ENCODE data around the gene GAP43. TPM values are rescaled to one million over a fixed set of nuclear protein-coding genes. Genes with fewer than 3 reads are reported as not detected.

Gene GAP43
- polyA plus RNA-seq, 3 donors = 0.57 to 1.9 (median 0.75) TPM

GRCh38 chr3:115657168-115657567 lies 33.9 kb downstream of the GAP43 start:
- no peak for DNase-seq (ENCODE audit: extremely low read depth in 1 of 11, low read depth in 9 of 11, low spot score in 4 of 11)

GRCh38 chr3:115658032-115658336 lies 34.7 kb downstream of the GAP43 start:
- DNase-seq (ENCODE audit: extremely low read depth in 1 of 11, low read depth in 9 of 11, low spot score in 4 of 11) = peak in 1 of 11 donors; percentile 28

GRCh38 chr3:115658337-115659181 lies 35.2 kb downstream of the GAP43 start:
- DNase-seq (ENCODE audit: extremely low read depth in 1 of 11, low read depth in 9 of 11, low spot score in 4 of 11) = peak; percentile 65 to 80 (median 77)

- DNase-seq (ENCODE audit: extremely low read depth in 1 of 11, low read depth in 9 of 11, low spot score in 4 of 11) = no peak
Measured at GRCh38 chr3:115659253-115660220, 36.2 kb downstream of the GAP43 start.

- DNase-seq (ENCODE audit: extremely low read depth in 1 of 11, low read depth in 9 of 11, low spot score in 4 of 11) = no peak
Measured at GRCh38 chr3:115660646-115661337, 37.5 kb downstream of the GAP43 start.

- DNase-seq (ENCODE audit: extremely low read depth in 1 of 11, low read depth in 9 of 11, low spot score in 4 of 11) = no peak
Measured at GRCh38 chr3:115662356-115662755, 39.0 kb downstream of the GAP43 start.

DNA sequence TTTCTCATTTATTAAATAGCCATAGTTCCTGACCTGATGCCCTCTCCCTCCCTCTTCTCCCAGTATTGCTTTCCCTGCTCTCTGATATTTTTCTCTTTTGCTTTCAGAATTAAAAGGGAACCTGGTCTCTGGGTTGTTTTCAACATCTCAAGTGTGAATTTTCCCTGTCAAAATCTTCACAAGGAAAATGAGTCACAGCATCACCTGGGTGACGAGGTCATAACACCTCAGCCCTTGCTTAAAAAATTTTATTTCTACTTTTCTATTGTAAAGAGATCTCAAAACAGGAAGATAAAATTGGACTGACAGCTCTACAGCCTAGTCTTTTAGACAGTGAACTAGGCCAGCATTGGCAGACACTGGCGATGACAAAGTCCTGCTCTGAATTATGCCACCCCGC lies 40.1 kb downstream of the GAP43 start:
- DNase-seq (ENCODE audit: extremely low read depth in 1 of 11, low read depth in 9 of 11, low spot score in 4 of 11) = no peak

DNA sequence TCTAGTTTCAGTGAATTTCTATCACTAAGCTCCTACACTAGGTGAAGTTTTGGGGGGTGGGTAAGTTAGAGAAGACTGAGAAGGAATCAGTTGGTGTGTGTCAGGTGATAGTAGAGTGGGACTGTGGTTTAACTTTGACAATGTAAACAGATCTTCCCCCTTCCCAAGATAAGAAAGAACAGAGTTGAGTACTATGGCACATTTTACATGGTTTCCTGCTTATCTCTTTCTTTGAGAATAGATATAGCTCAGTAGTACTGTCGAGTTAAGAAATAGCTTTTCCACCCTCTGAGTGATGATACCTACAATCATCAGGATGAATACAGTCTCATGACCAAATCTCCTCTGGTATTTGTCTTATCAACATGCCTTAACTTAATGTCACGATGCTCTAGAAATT lies 42.8 kb downstream of the GAP43 start:
- no peak for DNase-seq (ENCODE audit: extremely low read depth in 1 of 11, low read depth in 9 of 11, low spot score in 4 of 11)

GRCh38 chr3:115666920-115667737 lies 43.8 kb downstream of the GAP43 start:
- no peak for DNase-seq (ENCODE audit: extremely low read depth in 1 of 11, low read depth in 9 of 11, low spot score in 4 of 11)

DNA sequence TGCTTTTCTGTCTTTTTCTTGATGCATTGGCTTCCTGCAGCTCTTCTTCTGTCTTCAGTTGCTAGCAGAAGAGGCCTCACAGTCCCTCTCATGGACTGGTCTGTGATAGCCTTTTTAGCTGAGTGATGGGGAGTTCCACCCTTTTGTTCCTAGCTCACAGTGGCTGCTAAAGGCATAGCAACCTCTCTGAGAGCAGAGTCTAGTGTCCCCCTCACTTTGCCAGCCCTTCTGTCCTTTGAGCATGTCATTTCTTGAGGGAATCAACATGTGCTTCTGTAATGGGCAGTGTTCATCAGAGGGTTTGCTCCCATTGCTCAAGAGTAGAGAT lies 44.4 kb downstream of the GAP43 start:
- no peak for DNase-seq (ENCODE audit: extremely low read depth in 1 of 11, low read depth in 9 of 11, low spot score in 4 of 11)

GRCh38 chr3:115670911-115671310 lies 47.6 kb downstream of the GAP43 start:
- no peak for DNase-seq (ENCODE audit: extremely low read depth in 1 of 11, low read depth in 9 of 11, low spot score in 4 of 11)

DNA sequence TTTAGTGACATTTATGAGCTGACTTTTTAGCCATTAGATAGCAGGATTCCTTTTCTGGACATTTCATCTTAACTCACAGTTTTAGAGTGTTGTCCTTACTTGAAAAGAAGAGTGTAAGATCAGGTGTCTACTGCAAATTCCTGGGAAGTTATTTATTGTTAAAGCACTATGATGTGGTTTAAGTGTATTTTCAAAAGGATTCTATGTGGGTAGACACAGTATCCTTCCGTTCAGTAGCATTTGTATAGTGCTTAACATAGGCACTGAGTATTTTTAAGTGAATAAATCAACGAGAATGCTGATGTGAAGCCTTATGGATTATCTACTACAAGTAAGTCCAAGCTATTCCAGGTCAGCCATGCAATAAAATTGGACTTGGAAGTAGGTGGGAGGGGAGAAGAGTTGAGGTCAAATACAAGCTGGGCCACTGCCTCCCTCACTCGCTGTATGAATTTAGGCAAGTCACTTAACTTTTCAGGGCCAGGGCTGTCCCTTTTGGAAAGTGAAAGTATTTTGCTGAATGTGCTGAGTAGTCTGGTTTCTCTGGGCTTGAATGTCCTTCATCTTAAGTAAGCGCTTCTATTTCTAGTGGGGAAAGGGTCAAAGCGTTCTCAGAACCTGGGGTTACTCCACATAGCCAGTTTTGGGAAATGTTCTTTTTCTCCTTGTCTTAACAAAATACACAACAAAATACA lies 48.6 kb downstream of the GAP43 start:
- DNase-seq (ENCODE audit: extremely low read depth in 1 of 11, low read depth in 9 of 11, low spot score in 4 of 11) = no peak

- DNase-seq (ENCODE audit: extremely low read depth in 1 of 11, low read depth in 9 of 11, low spot score in 4 of 11) = no peak
Measured at GRCh38 chr3:115673881-115674280, 50.6 kb downstream of the GAP43 start.

DNA sequence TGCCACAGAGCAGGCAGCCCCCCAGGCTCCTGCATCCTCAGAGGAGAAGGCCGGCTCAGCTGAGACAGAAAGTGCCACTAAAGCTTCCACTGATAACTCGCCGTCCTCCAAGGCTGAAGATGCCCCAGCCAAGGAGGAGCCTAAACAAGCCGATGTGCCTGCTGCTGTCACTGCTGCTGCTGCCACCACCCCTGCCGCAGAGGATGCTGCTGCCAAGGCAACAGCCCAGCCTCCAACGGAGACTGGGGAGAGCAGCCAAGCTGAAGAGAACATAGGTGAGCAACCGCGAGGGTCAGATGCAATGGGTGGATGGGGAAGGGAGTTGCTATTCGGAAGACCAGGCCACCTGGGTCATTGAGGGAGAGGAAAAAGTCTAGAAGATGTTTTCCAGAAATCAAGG lies 53.0 kb downstream of the GAP43 start:
- no peak for DNase-seq (ENCODE audit: extremely low read depth in 1 of 11, low read depth in 9 of 11, low spot score in 4 of 11)

DNA sequence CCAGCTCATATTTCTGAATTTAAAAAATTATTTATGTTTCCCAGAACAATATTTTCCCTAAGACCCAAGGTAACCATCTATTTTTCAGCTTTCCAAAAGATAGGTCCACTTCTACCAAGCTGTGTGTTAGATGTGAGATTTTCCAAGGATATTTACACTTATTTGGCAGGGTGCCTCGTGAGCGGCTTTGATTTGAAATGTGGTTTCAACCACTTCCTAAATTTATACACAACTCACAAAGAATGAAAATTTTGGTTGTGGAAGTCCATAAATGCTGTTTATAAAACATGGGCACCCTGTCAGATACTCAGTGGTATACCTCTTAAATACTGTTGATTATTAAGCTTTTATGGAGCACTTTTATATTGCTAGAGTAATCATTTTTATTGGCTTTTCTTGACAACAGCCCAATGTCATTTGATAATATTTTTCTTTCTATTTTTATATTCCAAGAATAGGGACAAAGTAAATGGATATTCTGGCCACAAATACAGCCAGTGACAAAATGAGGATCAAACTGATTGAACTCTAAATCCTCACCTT lies 57.6 kb downstream of the GAP43 start:
- no peak for DNase-seq (ENCODE audit: extremely low read depth in 1 of 11, low read depth in 9 of 11, low spot score in 4 of 11)

GRCh38 chr3:115681736-115682135 lies 58.4 kb downstream of the GAP43 start:
- no peak for DNase-seq (ENCODE audit: extremely low read depth in 1 of 11, low read depth in 9 of 11, low spot score in 4 of 11)

DNA sequence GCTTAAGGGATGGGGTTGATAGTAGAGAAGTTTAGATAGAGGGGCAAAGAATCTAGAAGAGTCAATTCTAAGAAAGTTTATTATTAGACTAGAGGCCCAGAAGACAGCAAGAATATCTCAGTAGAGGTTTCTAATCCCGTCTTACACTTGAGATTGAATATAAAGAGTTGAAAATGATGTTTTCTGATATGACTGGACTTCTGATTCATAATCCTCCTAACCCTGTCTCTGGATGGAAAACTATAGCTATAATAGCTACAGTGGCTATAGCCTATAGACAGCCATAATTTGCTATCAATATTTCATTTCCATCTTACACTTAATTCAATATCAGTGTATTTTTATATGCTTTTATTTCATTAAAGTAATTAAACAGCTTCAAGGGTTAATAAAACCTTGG lies 60.0 kb downstream of the GAP43 start:
- DNase-seq (ENCODE audit: extremely low read depth in 1 of 11, low read depth in 9 of 11, low spot score in 4 of 11) = no peak

GRCh38 chr3:115683773-115684172 lies 60.5 kb downstream of the GAP43 start:
- no peak for DNase-seq (ENCODE audit: extremely low read depth in 1 of 11, low read depth in 9 of 11, low spot score in 4 of 11)

Measured in renal cortex interstitium (tissue), 11 donors.